Panc1 (cell line): ENCODE data around the gene MTFP1.

Source experiments
- CTCF ChIP-seq: fragments of 450-650 bp; IDR thresholded peaks from 2 replicates; pipeline ENCODE4 v1.5.1; 2017; ENCODE audit warnings: mild to moderate bottlenecking
- POLR2AphosphoS5 ChIP-seq: IDR thresholded peaks from 2 replicates; pipeline ENCODE4 v1.6.1; 2012; ENCODE audit warnings: mild to moderate bottlenecking, low read depth, low read length, moderate library complexity
- REST ChIP-seq, 2 experiments: IDR thresholded peaks; 2 replicates each; pipeline ENCODE4 v1.6.1; 2011 to 2012; ENCODE audit warnings: low read depth in 2 of 2, control low read depth in 1 of 2, low read length in 1 of 2, mild to moderate bottlenecking in 1 of 2, moderate library complexity in 1 of 2; ENCODE audit not compliant: insufficient read depth in 1 of 2
- TCF7L2 ChIP-seq: IDR thresholded peaks from 2 replicates; pipeline ENCODE4 v1.6.1; 2011; ENCODE audit warnings: mild to moderate bottlenecking, low read depth, low read length, inconsistent platforms

- TF ChIP-seq CTCF (no peak), REST (IDR thresholded peaks at IDR 0.05; ENCODE audit: insufficient read depth in 1 of 2, low read depth in 2 of 2, low read length in 1 of 2) (no peak), POLR2AphosphoS5 (no peak), TCF7L2 (no peak)
Observed at GRCh38 chr22:30424534-30425326, 838 bp upstream of the MTFP1 start.
